LHCN-M2 (cell line): ENCODE measurements around the gene ATP8A2. TPM values are rescaled to one million over a fixed set of nuclear protein-coding genes. Genes with fewer than 3 reads are reported as not detected.

ENCODE experiments used
- DNase-seq: peaks from one replicate; pipeline ENCODE4 v3.0.0-alpha.2; 2012; ENCODE audit warnings: low read depth
- total RNA-seq: library from RNA; depleted of rRNA; stranded (reverse); fragments of >200 nt; gene quantifications from 2 replicates; pipeline ENCODE4 v1.2.3, GENCODE V29; 2014

Gene ATP8A2
- total RNA-seq, 1 experiment from 2014 or later: 1.3 TPM

- DNase-seq: no peak
Measured at GRCh38 chr13:25881136-25881926, 509.6 kb downstream of the ATP8A2 start.

DNA sequence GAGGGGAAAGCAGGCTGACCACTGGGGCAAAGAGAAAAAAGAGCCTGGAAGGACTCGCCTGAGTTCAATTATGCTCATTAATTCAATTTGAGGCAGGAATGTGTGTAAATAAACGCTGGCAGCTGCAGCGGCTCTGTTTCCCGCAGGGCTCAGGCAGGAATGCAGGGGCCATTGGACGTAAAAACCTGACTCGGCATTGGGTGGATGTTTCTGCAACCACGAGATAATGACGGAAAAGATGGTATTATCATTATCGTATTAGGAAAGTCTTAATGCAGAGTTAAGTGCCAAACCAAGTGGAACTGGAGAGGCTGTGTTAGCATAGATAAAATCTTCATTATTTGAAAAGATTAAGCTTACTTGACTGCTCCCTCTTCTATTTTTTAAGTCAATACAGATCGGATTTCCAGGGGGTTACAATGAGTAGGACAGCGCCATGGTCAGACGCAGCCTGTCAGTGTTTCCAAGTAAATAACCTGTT, 510.2 kb downstream of the ATP8A2 start:
- DNase-seq: no peak

DNA sequence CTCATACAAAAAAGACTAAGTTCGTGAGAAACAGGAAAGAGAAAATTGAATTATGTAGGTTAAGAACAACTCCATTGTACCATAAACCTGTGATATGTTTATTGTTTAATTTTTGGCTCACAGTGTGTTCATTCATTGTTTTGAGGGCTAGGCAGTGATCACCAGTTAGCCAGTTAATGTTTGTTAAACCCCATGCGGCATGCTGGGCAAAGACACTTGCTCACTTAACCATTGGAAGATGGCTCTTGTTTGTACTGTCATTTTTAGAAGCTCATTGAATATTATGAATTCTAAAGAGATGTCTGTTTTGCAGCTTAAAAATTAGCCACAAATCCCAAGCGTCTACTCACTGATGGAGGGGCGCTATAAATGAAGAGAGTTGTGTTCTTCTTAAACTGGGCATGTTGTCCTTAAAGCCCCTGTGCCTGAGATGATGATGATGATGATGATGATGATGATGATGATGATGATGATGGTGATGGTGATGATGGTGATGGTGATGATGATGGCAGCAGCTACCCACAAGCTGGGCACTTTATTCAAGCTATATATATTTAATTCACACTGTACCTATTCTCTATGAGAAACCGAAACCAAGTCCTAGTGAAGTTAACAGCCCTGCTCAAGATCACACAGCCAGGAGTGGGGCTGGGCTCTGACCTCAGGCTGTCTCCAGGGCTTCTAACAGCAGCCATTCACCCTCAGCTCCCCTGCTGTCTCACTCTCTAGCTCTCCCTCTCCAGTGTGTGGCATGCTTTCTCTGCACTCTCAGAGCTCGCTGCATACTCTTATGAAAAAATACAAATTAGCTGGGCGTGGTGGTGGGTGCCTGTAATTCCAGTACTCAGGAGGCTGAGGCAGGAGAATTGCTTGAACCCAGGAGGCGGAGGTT, 510.9 kb downstream of the ATP8A2 start:
- no peak for DNase-seq

GRCh38 chr13:25885418-25885817, 513.6 kb downstream of the ATP8A2 start:
- DNase-seq: no peak

DNA sequence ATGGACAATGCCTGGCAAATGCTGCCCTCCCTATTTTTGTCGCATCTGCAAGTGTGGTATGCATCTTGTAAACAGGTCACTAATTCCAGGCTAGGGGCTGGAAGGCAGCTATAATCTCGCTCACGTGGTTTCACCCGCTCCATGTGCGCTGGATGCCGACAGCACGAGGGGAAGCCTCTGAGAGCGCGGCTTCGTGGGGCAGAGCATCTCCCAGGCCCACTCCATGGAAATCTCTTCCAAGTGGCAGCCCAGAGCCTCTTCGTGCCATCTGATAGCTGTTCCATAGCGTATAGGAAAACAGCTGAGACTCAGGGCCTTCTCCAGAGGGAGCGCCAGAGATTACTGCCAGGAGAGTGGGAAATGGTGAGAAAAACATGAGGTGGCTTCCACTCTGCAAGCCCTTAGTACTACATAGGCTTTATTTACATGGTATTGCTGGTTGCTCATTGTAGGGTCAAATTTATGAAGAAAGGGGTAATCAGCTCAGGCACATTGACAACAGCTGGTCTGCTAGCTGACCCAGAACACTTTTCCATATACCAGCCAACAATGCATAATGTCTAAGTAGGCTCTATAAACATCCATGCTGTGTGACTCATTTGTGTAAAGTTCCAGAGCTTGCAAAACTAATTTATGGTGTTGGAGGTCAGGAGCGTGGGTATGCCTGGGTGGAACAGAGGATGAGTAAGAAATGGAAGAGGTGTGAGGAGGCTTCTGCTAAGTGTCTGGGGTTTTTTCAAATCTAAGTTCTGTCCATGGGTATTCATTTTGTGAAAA, 514.9 kb downstream of the ATP8A2 start:
- peak; percentile 93 for DNase-seq

- DNase-seq: no peak
Measured at GRCh38 chr13:25887962-25888655, 516.3 kb downstream of the ATP8A2 start.

DNA sequence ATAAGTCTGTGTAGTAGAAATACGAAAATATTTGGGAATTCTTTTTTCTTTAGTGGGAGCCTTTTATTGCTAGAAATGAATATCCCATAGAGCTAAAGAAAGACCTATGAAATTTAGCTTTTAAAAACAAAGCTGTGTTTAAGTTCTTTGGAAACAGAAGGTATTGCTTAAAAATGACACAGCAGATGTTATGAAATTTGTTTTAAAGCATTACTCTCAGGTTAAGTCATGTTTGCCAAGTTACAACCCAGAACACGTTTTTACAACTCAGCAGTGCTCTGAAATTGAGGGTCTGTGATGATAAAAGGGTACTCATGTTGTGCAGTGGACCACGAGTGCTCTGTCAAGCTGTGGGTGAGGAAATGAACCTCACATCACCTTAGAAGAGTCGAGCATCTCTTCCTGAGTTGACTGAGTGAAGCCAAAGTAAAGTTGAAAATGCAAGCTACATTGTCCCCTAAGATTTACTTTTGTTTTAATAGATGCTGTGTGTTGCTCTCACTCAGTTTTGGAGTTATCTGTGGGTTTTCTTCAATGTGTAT, 519.0 kb downstream of the ATP8A2 start:
- DNase-seq: no peak

DNA sequence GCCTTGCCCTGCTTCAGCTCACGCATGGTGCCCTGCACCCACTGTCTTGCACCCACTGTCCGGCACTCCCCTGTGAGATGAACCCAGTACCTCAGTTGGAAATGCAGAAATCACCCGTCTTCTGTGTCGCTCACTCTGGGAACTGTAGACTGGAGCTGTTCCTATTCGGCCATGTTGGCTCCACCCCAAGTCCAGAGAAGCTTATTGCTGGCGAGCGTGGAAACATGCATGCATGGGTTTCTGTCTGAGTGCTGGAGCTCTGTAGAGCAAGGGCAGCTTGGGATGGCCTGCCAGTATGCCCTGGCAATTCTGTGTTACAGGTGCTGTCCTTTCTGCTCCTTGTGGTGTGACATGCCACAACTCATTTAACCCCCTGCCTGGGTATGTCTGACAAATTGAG, 527.2 kb downstream of the ATP8A2 start:
- no peak for DNase-seq

- DNase-seq: no peak
Measured at GRCh38 chr13:25899464-25899863, 527.7 kb downstream of the ATP8A2 start.

DNA sequence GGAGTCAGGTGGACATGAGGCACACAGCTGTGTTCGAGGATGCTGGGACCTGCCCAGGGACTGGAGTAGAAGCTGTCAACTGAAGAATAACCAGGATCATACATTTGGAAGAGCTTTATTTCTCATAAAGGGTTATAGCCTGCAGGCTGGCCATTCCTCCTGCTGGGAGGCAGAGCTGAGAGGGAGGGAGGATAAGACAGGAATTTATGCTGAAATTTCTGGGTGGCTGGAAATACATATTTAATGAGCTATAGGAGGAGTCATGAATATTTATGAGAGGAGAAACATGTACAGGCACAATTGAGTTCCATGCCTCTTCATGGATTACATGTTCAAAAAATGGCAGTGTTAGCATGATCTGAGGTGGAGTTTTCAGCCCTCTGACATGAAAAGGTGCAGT, 528.2 kb downstream of the ATP8A2 start:
- no peak for DNase-seq

GRCh38 chr13:25901460-25902376, 529.9 kb downstream of the ATP8A2 start:
- DNase-seq: peak; percentile 92

- no peak for DNase-seq
Measured at GRCh38 chr13:25902455-25902854, 530.7 kb downstream of the ATP8A2 start.

DNA sequence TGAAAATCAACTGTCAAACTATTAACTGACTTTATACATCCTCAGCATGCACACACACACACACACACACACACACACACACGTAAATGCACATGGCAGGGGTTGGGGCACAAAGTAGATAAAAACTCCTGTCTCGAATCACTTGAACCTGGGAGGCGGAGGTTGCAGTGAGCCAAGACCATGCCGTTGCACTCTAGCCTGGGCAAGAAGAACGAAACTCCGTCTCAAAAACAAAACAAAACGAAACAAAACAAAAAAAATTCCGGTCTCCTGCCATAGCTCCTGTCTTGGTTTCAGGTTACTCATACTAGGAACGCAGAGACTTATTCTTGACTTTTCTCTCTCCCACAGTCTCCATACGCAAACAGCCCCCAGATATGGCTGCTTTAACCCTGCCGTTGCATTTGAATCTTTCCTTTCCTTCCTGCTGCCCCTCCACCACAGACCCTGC, 531.1 kb downstream of the ATP8A2 start:
- no peak for DNase-seq

- no peak for DNase-seq
Measured at GRCh38 chr13:25904830-25905229, 533.1 kb downstream of the ATP8A2 start.

DNA sequence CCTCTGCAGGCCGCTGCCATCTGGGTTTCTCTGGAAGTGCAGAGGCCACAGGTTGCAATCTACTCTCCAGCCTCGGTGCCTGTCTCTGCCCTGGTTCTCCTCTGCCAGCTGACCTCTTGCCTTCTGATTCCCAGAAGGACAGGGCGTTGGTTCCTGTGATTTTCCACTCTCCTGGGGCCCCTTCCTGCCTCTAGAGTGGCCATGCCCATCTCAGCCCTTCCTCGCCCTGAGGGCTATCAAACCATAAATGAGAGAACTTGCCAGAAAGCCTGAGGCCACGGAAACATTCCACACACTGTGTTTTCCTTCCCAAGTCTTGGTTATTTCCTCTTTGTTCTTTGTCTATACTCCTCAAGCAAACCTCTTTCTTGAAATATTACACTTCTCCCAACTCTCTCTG, 533.8 kb downstream of the ATP8A2 start:
- no peak for DNase-seq

DNA sequence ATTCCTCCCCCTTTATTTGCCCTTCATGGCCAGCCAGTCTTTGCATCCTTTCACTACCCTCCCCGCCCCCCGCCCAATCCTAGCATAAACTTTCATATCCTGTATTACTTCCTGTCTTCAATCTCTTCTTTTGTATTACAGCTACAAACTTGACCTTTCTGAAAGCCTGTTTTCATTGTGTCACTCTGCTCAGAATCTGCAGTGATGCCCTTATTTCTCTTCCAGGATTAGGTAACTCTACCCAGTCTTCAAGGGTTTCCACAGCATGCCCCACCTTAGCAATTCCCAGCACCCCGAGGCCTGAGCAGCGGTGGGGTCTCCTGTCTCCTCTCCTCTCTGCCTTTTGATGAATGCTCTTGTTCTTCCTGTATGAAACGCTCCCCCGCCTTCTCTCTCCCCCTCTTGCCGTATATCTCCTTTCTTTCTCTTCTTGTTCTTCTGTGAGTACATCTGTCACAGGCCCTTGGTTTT, 534.5 kb downstream of the ATP8A2 start:
- DNase-seq: no peak

DNA sequence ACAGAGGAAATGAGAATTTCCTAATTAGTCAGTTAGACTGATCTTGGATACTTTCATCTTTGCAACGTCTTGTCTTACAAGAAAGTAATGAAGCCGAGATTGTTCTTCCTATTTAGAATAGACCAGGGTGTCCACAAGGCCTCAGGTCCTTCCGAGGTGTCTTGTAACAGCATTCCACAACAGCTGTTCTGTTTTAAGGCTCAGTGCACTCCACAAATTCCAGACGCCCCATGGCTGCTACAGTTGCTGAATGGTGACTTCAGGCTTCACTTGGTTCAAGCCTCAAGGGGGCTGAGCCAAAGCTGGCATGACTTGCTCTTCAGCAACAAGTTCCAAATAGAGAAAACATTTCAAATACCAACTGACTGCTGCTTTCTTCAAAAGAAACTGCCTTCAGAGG, 536.6 kb downstream of the ATP8A2 start:
- peak; percentile 49 for DNase-seq

DNA sequence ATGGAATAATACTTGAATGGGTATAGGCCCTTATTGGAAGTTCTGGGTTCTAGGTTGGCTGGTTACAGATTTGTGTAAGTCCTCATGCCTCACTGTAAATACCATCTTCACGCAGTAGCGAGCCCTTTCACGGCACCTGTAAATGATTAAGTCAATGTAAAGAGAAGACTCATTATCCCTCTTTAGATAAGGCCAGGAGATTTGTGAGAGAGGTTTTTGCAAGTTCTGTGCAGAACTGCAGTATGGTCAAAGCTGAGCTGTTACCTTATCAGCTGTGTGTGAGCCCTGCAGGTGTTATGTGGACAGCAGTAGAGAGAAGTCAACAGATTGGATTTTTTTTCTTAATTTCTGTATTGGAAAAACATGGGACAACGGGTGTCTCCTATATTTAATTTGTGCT, 538.5 kb downstream of the ATP8A2 start:
- DNase-seq: no peak

DNA sequence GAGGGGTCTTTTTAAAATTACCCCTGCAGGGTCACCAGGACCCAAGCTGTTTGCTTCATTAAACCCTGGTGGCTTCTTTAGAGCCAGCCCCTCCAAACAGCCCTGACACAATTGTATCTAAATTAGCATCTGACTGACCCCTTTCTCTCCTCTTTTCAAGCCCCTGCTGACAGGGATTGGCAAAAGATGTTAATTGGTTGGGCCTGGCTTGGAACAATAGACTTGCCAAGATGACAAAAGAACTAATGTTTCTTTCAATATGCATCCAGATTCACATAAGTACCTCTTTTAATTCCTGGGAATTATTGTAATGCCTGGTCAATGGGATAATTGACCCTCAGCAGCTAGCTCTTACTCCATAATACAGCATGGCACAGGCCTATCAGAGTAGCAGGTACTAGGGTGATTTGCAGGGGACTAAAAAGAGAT, 539.2 kb downstream of the ATP8A2 start:
- DNase-seq: no peak

GRCh38 chr13:25912961-25913360, 541.2 kb downstream of the ATP8A2 start:
- no peak for DNase-seq
